Activated CD8-positive, alpha-beta memory T cell treated with anti-CD3 and anti-CD28 coated beads, Interleukin-2, amount 50 U/mL, for 4 hours (primary cell): Measurements from ENCODE around the gene PTPRG.

Experiments
- DNase-seq: peaks from one replicate; pipeline ENCODE4 v3.0.0-alpha.2; 2020

PTPRG gene

DNA sequence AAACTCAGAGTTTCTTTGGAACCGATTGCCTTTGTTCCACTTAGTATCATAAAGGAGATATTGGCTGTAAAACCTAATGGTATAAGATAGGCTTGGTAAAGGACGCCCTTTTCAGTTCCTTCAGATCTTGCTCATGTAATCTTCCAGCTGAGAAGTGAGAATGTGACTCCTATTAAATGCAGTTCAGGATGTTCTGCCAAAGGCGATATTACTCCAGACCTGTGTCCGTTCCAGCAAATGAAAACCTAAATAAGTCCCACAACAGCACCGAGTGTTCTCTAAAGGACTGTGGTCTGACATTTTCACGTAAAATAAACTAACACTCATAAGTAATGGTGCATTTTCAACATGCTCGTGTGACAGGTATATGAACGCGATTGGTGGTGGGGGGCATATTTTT, 535.8 kb downstream of the PTPRG start:
- DNase-seq, result no peak

DNA sequence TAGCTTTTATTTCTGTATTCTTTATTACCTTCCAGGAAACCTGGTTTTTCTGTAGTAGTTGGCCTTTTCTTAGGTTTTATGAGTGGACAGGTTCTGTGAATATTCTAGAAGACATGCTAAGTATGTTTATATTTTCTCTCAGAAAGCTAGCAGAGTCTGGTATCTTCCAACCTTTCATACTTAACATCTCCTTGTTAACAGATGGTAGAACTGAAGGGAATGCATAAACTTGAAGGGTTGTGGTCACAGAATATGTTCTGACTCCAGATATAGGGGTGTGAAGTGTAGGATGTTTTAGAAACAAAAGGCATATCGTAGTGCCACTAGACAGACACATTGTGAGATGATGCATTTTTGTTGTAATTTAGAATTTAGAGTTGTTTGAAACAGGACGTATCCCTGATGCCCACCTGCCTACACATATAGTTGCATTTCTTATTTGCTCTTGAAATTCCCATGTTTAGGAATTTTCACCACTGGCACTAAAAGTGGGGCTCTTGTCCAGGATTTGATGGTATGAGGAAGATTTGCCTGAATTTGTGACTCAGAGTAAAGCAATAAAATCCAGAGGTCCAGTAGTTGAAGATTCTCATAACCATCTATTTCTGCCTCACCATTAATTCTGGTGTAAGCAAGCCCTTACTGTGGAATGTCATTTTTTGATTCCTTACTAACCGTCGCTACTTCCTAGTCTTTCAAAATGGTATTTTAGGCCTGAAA, 537.4 kb downstream of the PTPRG start:
- DNase-seq, result no peak

DNA sequence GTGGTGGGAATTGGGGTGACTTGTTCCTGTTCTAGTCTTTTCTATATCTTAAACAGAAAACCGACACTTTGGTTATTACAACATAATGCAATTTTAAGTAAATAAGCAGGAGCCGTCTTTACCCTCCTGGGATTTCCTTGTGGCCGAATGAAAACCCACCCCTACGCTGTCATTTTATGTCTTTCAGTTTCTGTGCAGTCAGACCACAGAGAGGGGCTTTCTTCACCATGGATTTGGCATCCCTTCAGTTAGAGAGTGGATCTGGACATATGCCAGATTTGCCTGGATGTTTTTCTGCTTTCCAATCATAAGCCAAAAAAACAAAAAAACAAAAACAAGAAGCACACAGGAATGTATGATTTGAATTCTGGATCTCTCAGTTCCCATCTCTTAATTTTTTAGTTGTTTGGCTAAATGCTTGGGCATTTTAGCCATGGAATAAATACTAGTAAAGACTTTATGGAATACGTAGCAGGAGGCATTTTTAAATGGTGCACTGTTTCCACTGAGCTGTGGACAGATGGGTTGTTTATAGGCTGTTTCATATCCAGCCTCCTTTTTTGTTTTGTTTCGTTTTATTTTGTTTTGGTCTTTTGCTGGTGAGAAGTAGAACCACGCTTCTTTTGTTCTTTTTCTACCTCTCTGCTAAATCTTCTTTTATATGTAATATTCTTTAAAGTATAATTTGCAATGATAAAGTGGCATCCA, 539.1 kb downstream of the PTPRG start:
- no peak for DNase-seq

DNA sequence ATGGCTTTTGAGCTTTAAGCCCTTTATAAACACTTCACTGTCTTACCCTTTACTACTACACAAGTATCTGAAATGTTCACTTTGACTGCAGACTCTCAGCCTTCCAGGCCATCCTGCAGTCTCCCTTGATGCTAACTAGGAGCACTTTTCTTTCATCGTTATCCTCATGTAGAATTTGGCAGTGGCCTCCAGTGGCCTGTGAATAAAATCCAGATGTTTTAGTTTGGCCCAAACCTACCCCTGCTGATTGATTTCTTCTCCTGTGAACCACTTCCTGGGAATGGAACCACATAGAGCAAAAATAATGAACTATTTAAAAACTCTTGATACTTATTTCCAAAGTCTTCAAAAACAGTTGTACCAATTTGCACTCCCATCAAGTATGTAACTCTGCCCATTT, 540.1 kb downstream of the PTPRG start:
- no peak for DNase-seq

DNA sequence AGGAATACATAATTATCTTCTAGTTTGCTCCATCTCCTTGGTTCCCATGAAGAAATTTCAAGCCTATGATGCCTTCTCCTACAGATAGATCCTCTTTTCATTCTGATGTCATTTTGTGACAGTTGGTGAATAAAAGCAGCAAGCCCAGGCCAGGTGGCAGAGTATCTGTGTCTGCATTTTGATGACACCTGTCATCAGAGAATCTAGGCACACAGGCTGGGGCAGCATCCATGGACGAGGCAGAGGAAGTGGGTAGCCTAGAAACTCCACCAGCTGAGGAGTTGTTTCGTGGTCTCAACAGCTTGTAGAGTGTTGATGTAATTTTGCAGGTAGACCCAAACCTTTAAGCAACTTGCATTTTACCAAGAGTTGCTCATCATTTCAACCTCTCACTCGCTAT, 542.2 kb downstream of the PTPRG start:
- no peak for DNase-seq

DNA sequence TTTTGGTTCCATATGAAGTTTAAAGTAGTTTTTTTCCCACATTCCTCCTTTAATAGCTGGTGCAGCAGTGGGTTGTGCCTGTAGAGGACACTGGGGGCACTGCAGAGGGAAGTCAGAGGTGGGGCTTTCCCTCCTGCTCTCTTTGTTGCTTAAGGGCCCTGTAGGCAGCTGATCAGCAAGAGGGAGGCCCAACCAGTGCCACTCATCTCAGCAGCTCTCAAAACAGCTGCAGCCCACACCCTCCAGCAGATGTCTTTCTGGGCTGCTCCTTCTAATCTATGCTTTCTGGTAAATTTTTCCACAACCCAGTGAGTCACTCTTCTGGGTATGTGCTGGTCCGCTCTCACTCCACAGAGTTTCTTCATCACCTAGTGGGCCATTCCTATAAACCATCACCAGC, 548.2 kb downstream of the PTPRG start:
- DNase-seq, result no peak

DNA sequence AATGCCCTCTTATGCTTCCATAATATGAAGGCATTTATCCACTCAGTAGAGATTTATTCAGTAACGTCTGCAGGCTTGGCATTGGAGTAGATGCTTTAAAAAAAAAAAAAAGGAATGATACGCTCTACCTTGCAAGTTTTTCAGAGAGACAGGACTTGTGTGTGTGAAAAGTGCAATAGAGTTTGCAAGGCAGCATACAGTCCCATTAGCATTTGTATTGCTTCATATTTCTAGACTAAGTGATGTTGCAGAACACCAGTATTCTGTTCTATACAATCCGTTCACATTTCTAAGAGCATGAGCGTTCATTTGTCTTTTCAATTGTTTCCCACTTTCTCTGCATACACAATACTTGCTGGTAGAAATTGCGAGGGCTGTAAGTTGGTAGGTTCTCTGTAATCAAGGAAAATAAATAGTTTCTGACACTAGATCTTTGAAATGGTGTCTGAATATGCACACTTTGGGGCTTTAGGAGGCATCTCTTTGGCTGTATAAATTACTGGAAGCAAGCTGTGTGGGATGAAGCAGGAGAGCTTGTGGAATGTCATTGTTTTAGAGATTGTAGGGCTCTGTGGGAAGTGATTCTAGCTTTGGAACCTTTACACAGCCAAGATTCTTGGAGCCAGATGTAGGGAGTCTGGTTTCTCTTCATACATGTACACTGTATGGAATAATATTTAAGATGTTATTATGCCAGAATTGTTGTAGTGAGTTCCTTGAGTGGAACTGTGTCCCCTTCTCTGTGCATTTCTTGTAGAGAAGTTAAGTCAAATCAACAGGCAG, 549.3 kb downstream of the PTPRG start:
- no peak for DNase-seq

DNA sequence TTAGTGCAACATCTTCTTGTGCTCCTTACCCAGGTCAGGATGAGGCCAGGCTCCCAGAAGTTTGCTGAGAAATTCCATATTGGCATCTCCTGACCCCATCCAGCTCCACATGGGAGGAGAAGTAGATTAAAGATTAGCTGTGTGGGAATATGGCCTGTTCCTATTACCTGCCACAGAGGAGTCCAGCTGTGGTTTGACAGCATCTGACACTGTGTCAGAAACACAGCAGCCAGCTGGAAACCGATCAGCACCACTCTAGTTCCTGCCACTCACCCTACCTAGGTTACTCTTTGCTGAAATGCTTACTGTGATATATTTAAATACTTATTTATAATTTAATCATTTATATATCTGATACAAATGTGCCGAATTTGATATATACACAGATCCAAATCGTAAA, 551.7 kb downstream of the PTPRG start:
- DNase-seq, result no peak

DNA sequence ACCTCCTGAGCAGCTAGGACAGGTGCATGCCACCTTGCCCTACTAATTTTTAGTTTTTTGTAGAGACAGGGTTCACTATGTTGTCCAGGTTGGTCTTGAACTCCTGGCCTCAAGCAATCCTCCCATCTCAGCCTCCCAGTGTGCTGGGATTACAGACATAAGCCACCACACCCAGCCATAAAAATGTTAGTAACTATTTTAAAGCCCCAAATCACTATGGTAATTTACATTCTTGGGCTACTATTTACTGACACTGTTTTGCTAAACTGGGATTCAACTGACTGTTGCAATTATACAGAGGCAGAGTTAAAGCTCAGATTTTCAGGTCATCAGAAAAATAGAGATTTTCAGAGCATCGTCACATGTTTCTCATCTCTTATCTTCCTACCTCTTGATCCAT, 553.4 kb downstream of the PTPRG start:
- no peak for DNase-seq

DNA sequence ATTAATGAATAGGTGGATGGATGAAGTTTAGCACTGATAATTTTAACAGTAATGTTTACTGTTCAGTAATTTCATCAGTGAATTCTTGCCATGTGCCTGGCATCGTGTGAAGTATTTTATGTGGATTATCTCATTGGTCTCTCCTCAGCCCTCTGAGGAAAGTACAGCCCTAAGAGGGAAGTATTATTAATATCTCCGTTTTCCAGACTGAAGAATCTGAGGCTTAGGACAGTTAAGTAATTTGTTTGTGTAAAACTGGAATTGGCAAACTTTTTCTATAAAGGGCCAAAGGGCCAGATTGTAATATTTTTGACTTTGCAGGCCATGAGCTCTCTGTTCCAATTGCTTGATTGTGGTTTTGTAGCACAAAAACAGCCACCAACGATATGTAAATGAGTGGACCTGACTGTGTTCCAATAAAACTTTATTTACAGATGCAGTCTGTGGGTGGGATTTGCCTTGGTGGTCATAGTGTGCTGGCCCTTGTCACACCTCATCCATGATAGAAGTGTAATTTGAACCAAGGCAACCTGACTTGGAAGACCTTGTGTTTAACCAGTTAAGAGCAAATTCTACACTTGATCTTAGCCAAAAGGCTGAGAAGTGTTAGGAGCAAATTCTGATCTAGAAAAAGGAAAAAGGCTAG, 556.7 kb downstream of the PTPRG start:
- no peak for DNase-seq

DNA sequence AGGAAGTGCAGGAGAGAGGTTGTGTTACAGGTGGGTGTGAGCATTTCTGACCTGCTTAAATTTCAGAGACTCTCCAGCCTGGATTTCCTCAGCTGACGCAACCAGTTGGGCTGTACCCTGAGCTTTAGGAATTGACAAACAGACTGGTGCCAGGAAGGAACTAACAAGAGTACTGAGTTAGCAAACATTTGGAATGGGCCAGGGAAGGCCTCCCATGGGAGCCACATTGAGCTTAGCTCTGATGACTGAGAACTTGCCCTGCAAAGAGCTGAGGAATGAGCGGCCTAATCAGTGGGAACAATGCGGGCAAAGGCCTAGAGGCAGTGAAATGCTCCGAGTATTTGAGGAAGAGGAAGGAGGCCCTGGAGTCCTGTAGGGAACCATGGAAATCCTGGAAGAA, 557.8 kb downstream of the PTPRG start:
- no peak for DNase-seq

DNA sequence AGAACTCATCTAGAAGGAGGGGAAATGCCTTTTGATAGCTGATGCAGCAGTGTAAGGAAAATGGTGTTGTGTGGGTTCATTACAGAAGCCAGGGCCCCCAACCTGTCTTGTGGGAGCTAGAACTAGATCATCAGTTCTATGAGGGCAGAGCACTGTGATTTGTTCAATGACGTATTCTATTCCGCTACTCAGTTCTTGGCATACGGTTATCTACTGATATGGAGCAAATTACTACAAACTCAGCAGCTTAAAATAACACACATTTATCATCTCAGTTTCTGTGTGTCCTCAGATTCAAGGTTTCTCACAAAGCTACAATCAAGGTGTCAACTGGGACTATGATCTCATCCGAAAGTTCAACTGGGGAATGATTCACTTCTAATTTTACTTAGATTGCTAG, 561.4 kb downstream of the PTPRG start:
- no peak for DNase-seq

DNA sequence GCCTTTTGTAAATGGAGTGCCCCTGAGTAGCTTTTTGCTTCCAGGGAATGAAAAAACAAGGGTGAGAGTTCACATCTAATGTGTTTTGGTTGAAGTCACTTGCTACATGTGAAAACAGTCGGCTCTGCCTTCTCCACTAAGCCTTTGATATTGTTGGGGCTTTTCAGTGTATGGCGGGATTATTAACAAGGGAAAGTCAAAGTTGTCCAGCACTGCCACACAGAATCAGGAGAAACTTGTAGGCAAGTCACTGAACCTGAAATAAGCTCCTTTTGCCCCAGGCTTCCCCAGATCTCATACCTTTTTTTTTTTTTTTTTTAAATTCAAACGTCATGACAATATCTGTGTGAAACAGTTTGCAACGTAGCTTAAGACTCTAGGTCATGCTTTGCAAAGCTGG, 564.0 kb downstream of the PTPRG start:
- DNase-seq, result no peak

DNA sequence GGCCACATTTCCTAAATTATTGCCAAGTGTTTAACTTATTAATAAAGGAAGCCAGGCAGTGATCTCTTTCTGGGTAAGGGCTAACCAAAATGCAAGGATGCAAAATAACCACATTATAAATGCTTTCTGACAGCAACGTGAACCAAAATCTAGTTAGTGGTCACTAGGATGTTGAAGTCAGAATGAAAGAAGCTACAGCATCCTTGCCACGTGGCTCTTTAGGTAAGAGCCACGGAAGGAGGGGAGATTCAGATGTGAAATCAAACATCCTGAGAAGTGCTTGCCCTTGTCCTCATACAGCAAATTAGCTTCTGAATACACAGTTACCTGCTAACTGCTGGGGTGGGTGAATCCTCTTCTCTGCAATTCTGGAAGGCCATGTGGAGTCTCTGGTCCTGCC, 565.7 kb downstream of the PTPRG start:
- DNase-seq, result no peak

DNA sequence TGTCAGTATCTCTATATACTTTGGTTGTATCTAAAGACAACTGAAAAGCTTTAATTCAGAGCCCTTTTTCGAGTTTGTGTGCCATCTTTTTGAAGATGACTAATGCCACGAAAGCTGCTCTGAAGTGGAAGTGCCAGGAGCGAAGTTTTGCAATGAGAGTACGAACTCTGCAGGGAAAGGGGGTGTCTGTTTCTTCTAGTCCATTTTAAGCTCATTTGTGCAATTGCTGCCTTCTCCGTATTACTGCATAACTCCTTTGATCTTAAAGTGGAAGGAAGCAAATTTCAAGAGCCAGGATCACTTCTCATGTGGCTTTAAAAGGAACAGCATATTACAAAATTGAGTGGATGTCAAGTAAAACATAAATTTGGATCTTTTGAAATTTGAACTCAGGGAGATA, 566.7 kb downstream of the PTPRG start:
- DNase-seq, result no peak

DNA sequence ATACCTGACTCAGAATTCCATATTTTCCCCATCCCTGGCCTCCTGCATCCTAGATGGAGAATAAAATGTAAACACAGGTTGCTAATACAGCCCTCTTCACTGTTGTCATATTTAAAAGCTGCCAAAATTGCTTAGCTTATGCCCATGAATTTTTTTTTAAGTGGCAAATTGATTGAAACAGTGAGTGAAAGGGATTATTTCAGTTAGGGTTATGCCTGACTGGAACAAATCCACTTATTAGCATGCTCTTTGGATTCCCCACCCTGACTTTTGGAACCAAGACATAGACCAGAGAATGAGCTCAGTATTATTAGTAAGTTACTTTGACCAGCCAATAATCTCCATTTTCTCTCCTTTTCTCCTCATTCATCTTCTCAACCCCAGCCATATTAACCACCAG, 567.3 kb downstream of the PTPRG start:
- DNase-seq, result no peak

DNA sequence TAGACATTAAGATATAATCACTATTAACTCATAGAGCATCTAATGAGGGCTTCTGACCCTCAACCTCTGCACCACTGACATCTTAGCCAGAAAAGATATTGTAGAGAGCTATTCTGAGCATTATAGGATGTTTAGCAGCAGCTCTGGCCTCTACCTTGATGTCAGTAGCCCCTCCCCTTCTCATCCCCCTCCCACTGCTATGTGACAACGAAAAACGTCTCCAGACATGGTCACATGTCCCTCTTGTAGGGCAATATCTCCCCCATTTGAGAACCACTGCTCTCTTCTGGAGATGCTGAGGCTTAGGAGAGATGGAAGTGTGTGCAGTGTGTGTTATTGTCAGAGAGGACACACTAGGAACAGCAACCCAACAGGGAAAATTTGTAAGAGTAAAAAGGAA, 569.7 kb downstream of the PTPRG start:
- no peak for DNase-seq

DNA sequence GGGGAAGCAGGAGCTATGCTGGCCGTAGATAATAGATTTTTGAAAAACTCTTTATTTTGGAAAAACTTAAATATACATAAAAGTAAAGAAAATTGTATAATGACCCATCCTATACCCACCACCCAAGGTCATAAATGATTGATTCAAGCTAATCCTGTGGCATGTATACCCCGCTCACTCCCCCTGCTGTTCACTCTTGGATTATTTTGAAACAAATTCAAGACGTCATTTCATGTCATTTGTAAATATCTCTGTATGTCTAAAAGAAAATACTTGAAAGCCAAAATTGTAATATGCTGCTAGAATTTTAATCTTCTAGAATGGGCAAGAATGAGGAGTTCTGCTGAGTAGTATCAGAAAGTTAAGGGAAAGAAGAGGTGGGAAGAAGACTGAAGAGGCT, 570.2 kb downstream of the PTPRG start:
- DNase-seq, result no peak

DNA sequence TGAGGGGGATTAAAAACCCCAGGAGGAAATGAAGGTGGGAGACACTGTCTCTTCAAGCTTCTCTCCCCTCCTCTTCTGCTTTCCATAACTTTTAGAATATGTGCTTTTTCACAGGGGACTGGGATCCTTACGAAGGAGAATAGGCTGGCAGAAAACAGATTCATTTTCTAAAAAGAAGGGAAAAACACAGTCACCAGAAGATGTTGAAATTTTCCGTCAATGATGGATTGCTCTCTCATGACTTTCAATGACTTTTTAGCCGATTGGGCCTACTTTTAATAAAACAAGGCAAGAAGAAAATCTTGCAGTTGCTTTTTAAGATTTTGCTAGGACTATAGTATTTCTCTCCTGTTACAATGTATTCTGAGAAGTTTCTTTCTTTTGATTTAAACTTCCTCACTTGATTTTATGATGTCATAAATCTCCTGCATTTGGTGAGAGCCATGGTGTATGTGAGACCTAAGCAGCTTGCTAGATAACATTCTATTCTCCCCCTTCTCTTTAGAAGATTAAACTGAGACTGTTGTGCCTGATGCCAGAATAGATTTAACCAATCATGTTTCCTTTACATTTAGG, 570.7 kb downstream of the PTPRG start:
- no peak for DNase-seq

DNA sequence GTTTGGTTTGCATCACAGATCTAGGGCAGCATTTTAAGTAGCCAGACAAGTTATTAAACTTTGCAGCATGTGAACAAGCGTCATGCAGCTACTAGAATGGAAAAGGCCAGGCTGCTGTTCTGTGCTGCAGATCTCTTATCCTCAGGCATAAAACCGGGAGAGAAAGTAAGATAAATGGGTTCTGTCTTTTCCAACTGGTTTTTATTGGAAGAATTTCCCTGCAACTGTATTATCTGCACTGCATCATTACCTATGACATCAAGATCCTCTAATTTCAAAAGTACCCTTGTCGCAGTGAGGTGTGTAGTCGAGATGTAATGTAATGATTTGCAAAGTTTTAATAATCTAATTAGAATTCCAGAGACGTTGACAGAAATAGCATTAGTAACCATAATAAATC, 571.6 kb downstream of the PTPRG start:
- DNase-seq, result no peak

DNA sequence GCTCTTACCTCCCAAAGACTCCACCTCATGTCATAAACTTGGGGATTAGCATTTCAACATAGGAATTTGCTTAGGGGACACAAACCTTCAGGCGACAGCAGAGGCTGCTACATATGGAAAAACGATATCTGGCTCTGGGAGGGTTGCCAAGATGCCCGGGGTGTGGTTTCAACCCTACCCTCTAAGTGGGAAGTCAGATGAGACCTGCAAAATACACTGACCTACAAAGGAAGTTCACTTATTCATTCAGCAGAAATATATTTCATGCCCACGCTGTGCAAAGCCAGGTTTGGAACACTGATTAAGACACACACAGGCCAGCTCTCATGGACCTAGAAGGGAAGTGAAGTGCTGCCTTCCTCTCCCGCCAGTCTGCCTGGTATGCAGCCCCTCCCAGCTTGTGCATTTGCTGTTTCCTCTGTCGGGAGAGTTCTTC, 572.7 kb downstream of the PTPRG start:
- no peak for DNase-seq

DNA sequence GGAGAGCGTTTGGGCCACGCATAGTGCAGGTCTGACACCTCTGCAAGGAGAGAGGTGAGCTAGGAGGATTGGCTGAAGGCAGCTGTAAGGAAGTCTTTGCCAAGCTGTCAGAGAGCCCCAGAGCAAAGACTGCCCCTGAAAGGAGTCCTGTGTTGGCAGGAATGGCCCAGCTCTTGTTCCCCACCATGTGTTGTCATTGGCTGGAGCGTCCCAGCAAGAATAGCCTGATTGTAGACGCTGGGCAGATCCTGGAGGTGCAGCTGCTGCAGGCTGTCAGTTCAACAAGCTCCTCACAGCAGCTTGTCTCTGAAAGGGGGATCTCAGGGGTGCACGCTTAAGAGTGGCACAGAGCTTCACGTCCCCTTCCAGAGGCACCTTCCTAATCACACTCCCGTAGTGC, 574.4 kb downstream of the PTPRG start:
- DNase-seq, result no peak

DNA sequence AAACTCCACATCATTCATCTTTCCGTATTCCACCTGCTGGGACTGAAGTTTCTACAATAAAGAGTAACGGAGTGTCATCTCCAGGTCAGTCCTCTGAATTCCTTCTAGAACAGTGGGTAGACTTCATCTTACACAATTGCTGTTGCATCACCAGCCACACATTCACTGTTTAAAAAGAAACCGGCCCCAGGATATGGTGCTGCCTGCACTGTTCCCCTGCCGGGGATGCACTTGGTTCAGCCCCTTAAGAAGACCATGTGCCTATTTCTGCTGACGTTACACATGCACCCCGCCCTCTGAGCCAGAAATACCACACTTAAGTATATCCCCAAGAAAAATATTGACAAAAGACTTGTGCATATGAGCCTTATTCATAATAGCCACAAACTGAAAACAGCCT, 578.6 kb downstream of the PTPRG start:
- no peak for DNase-seq
